OCI-LY3 (cell line): ENCODE results near the gene SUN3.

Source experiments
- EZH2phosphoT487 ChIP-seq: fragments of 200-600 bp; shearing (Covaris generic); IDR thresholded peaks from 2 replicates; pipeline ENCODE4 v1.6.1; 2018; ENCODE audit warnings: antibody characterized with exemption, mixed run types, low read depth
- TF ChIP-seq, protein P1 (sequence below): fragments of 200-600, 300-600 bp; sonication (generic); IDR thresholded peaks from 2 replicates; pipeline ENCODE4 v1.5.1; 2014; ENCODE audit warnings: antibody characterized with exemption, low read length, low read depth

- TF ChIP-seq, protein P1, sequence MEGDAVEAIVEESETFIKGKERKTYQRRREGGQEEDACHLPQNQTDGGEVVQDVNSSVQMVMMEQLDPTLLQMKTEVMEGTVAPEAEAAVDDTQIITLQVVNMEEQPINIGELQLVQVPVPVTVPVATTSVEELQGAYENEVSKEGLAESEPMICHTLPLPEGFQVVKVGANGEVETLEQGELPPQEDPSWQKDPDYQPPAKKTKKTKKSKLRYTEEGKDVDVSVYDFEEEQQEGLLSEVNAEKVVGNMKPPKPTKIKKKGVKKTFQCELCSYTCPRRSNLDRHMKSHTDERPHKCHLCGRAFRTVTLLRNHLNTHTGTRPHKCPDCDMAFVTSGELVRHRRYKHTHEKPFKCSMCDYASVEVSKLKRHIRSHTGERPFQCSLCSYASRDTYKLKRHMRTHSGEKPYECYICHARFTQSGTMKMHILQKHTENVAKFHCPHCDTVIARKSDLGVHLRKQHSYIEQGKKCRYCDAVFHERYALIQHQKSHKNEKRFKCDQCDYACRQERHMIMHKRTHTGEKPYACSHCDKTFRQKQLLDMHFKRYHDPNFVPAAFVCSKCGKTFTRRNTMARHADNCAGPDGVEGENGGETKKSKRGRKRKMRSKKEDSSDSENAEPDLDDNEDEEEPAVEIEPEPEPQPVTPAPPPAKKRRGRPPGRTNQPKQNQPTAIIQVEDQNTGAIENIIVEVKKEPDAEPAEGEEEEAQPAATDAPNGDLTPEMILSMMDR: no peak
- TF ChIP-seq EZH2phosphoT487: no peak
Observed at GRCh38 chr7:47979832-47980181, 49.1 kb downstream of the SUN3 start.
